GM20000 (cell line): ENCODE measurements around the gene KCNMB2.
"Not testable (repeated sequence)": the region's sequence is repeated elsewhere in the genome, so short reads cannot be mapped to it uniquely, and the experiment has no call there.

Source experiments
- DNase-seq: peaks from one replicate; pipeline ENCODE4 v3.0.0; 2012; ENCODE audit warnings: low spot score
- CTCF ChIP-seq: IDR thresholded peaks from 2 replicates; pipeline ENCODE4 v1.5.1; 2012; ENCODE audit warnings: mild to moderate bottlenecking, control low read depth; ENCODE audit errors: extremely low read depth, missing control alignments

Gene KCNMB2

GRCh38 chr3:178537122-178537705 is 978 bp downstream of the KCNMB2 start:
- no peak for TF ChIP-seq CTCF
- no peak for DNase-seq

- TF ChIP-seq CTCF, result no peak
- no peak for DNase-seq
Observed at GRCh38 chr3:178538056-178538455, 1.8 kb downstream of the KCNMB2 start.

GRCh38 chr3:178540184-178540583 is 3.9 kb downstream of the KCNMB2 start:
- TF ChIP-seq CTCF, result no peak
- DNase-seq, result no peak

- no peak for TF ChIP-seq CTCF
- DNase-seq, result no peak
Observed at GRCh38 chr3:178545337-178545736, 9.1 kb downstream of the KCNMB2 start.

GRCh38 chr3:178546079-178546478 is 9.8 kb downstream of the KCNMB2 start:
- TF ChIP-seq CTCF, result no peak
- DNase-seq, result peak; percentile 19

- DNase-seq, result not testable (repeated sequence)
Observed at GRCh38 chr3:178549426-178549825, 13.2 kb downstream of the KCNMB2 start.

GRCh38 chr3:178551916-178552321 is 15.7 kb downstream of the KCNMB2 start:
- DNase-seq, result no peak

More at GRCh38 chr3:178551916-178552321, 15.7 kb downstream of the KCNMB2 start:
- no peak for TF ChIP-seq CTCF
